ENCODE data around the gene MCF2L. TPM values are rescaled to one million over a fixed set of nuclear protein-coding genes. Genes with fewer than 3 reads are reported as not detected.

The MCF2L gene
- total and polyA plus RNA-seq, 2 experiments from 2014 or later = 4.8 to 25.6 TPM

GRCh38 chr13:113050734-113051431 lies 81.9 kb downstream of the MCF2L start (continued):
- TF ChIP-seq ZNF462 (CRISPR knock-in tag; IDR thresholded peaks at IDR 0.05) = no peak
- no peak for TF ChIP-seq ZNF114 (CRISPR knock-in tag; IDR thresholded peaks at IDR 0.05)
- no peak for TF ChIP-seq POLR2AphosphoS5 (IDR thresholded peaks at IDR 0.05; ENCODE audit: low read depth)
- no peak for TF ChIP-seq JUNB (IDR thresholded peaks at IDR 0.05; ENCODE audit: unreplicated experiment)
- TF ChIP-seq REST (IDR thresholded peaks at IDR 0.05; ENCODE audit: unreplicated experiment) = no peak
- TF ChIP-seq ZNF331 (CRISPR knock-in tag; IDR thresholded peaks at IDR 0.05; ENCODE audit: low read depth) = no peak
- no peak for TF ChIP-seq NANOG (IDR thresholded peaks at IDR 0.05; ENCODE audit: borderline replicate concordance)
- TF ChIP-seq EZH2 (IDR thresholded peaks at IDR 0.05; ENCODE audit: low read depth, unreplicated experiment) = no peak
- TF ChIP-seq CTCF (conservative IDR thresholded peaks at IDR 0.05; ENCODE audit: low read depth in 2 of 2) = no peak
- no peak for TF ChIP-seq EZH2phosphoT487 (IDR thresholded peaks at IDR 0.05; ENCODE audit: unreplicated experiment)
- TF ChIP-seq CREB1 (CRISPR knock-in tag; IDR thresholded peaks at IDR 0.05; ENCODE audit: low read depth) = no peak
- no peak for TF ChIP-seq ETS1 (IDR thresholded peaks at IDR 0.05)
